HL-60 (cell line): ENCODE measurements around the gene FMR1.

Experiments
- DNase-seq, 2 experiments: peaks; one replicate each; pipeline ENCODE4 v3.0.0-alpha.2; 2010 to 2020; ENCODE audit warnings: low read depth in 1 of 2, low spot score in 1 of 2
- H3K27ac ChIP-seq: fragments of 250-450 bp; sonication (Bioruptor Pico); replicated peaks from 2 replicates; pipeline ENCODE4 v1.5.1; 2020; ENCODE audit warnings: mild to moderate bottlenecking, moderate library complexity
- H3K27me3 ChIP-seq: fragments of 250-450 bp; sonication (Bioruptor Pico); 2 replicates; pipeline ENCODE4 v1.5.1; 2021; ENCODE audit warnings: mild to moderate bottlenecking, moderate library complexity; ENCODE audit not compliant: insufficient read depth, poor library complexity, severe bottlenecking
- H3K4me3 ChIP-seq: replicated peaks from 2 replicates; pipeline ENCODE4 v1.5.1; 2011; ENCODE audit warnings: mild to moderate bottlenecking, control low read depth, low read length; ENCODE audit not compliant: insufficient read depth
- CTCF ChIP-seq: IDR thresholded peaks from one replicate; pipeline ENCODE4 v1.5.1; 2011; ENCODE audit warnings: low read length, control low read depth, inconsistent platforms; ENCODE audit not compliant: insufficient read depth
- GABPA ChIP-seq: IDR thresholded peaks from 2 replicates; pipeline ENCODE4 v1.6.1; 2012; ENCODE audit warnings: low read depth
- POLR2AphosphoS5 ChIP-seq: IDR thresholded peaks from 2 replicates; pipeline ENCODE4 v1.6.1; 2012; ENCODE audit warnings: low read depth
- REST ChIP-seq: IDR thresholded peaks from 2 replicates; pipeline ENCODE4 v1.6.1; 2012; ENCODE audit warnings: low read depth; ENCODE audit not compliant: insufficient replicate concordance
- SPI1 ChIP-seq: IDR thresholded peaks from 2 replicates; pipeline ENCODE4 v1.6.1; 2012; ENCODE audit warnings: low read depth, mild to moderate bottlenecking, borderline replicate concordance

Gene FMR1

GRCh38 chrX:147958291-147958690, 46.6 kb downstream of the FMR1 start:
- no peak for DNase-seq
- H3K27ac ChIP-seq: no peak overlapping the region

DNA sequence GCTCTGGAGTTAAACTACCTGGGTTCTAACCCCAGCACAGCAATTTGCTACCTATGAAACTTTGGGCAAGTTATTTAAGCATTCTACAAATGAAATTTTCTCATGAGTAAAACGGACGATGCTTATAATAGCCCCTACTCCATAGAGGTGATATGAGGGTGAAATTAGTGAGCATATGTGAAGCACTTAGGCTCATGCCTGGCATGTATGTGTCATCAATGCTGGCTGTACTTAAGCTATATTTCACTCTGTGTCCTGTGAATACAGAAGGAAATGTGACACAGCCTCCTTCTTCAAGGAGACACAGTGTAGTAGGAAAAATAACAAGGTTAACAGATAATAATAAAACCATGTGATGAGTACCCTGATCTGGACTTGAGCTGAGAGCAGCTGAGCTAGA, 49.0 kb downstream of the FMR1 start:
- DNase-seq: no peak
- Histone ChIP-seq H3K27ac (no peak overlapping the region), H3K4me3 (no peak overlapping the region), H3K27me3 (no peaks in the 10 kb centered on the region)
- TF ChIP-seq CTCF: no peak
- no peak for TF ChIP-seq GABPA
- no peak for TF ChIP-seq REST
- no peak for TF ChIP-seq POLR2AphosphoS5
- TF ChIP-seq SPI1: no peak

More at GRCh38 chrX:147958291-147958690, 46.6 kb downstream of the FMR1 start:
- Histone ChIP-seq H3K27me3 (no peaks in the 10 kb centered on the region), H3K4me3 (no peak overlapping the region)
- no peak for TF ChIP-seq GABPA
- TF ChIP-seq POLR2AphosphoS5: no peak
- TF ChIP-seq CTCF: no peak
- TF ChIP-seq SPI1: no peak
- TF ChIP-seq REST: no peak

GRCh38 chrX:147962476-147962875, 50.8 kb downstream of the FMR1 start:
- TF ChIP-seq POLR2AphosphoS5 (no peak), REST (no peak), CTCF (no peak), GABPA (no peak), SPI1 (no peak)
- H3K27ac ChIP-seq: no peak overlapping the region
- DNase-seq: no peak
- H3K27me3 ChIP-seq: no peaks in the 10 kb centered on the region
- H3K4me3 ChIP-seq: no peak overlapping the region
